OCI-LY7 (cell line): Measurements from ENCODE around the gene NFE2L1.

Experiments
- CTCF ChIP-seq: fragments of 200-600 bp; sonication (generic); conservative IDR thresholded peaks from 2 replicates; pipeline ENCODE4 v1.5.1; 2014; ENCODE audit warnings: mild to moderate bottlenecking, antibody characterized with exemption, low read length, moderate library complexity, mixed read lengths
- EZH2phosphoT487 ChIP-seq: fragments of 200-600 bp; sonication (generic); IDR thresholded peaks from 2 replicates; pipeline ENCODE4 v1.6.1; 2018; ENCODE audit warnings: low read depth, borderline replicate concordance, mild to moderate bottlenecking, mixed run types, antibody characterized with exemption, low read length, moderate library complexity, mixed read lengths

- TF ChIP-seq CTCF (no peak), EZH2phosphoT487 (no peak)
Observed at GRCh38 chr17:48013876-48014594, 34.1 kb upstream of the NFE2L1 start.
